GM23338 (cell line): ENCODE measurements around the gene THRB. TPM values are rescaled to one million over a fixed set of nuclear protein-coding genes. Genes with fewer than 3 reads are reported as not detected.

Experiments
- ATAC-seq: fragments of 200-7000 bp; cut with Tn5 transposase; 3 replicates; pipeline ENCODE4 v1.9.1; 2020
- DNase-seq: peaks from one replicate; pipeline ENCODE4 v3.0.0-alpha.2; 2015; ENCODE audit warnings: low spot score
- H2AFZ ChIP-seq: fragments of 200-600 bp; sonication (generic); 2 replicates; pipeline ENCODE4 v1.8.0; 2016; ENCODE audit warnings: antibody characterized with exemption, mild to moderate bottlenecking, moderate library complexity
- H3F3A ChIP-seq: fragments of 200-600 bp; sonication (generic); replicated peaks from 2 replicates; pipeline ENCODE4 v1.8.0; 2017; ENCODE audit warnings: antibody characterized with exemption, mixed run types, low read depth
- H3K27ac ChIP-seq: fragments of 200-600 bp; sonication (generic); 2 replicates; pipeline ENCODE4 v1.6.1; 2016; ENCODE audit warnings: low read depth
- H3K27me3 ChIP-seq: fragments of 200-600 bp; sonication (generic); 2 replicates; pipeline ENCODE4 v1.8.0; 2016; ENCODE audit warnings: mild to moderate bottlenecking, mixed run types, moderate library complexity; ENCODE audit not compliant: insufficient read depth
- H3K36me3 ChIP-seq: fragments of 200-600 bp; sonication (generic); 2 replicates; pipeline ENCODE4 v1.8.0; 2016; ENCODE audit warnings: mild to moderate bottlenecking; ENCODE audit not compliant: insufficient read depth
- H3K4me1 ChIP-seq: fragments of 200-600 bp; sonication (generic); 2 replicates; pipeline ENCODE4 v1.8.0; 2016; ENCODE audit warnings: mild to moderate bottlenecking, moderate library complexity; ENCODE audit not compliant: insufficient read depth
- H3K4me2 ChIP-seq: fragments of 200-600 bp; sonication (generic); 2 replicates; pipeline ENCODE4 v1.7.1; 2017; ENCODE audit warnings: mixed run types
- H3K4me3 ChIP-seq: fragments of 200-600 bp; sonication (generic); 2 replicates; pipeline ENCODE4 v1.6.1; 2016; ENCODE audit warnings: mixed run types
- H3K79me2 ChIP-seq: fragments of 200-600 bp; sonication (generic); replicated peaks from 2 replicates; pipeline ENCODE4 v1.8.0; 2017; ENCODE audit warnings: mild to moderate bottlenecking; ENCODE audit not compliant: insufficient read depth
- H3K9me2 ChIP-seq: fragments of 200-600 bp; sonication (generic); 2 replicates; pipeline ENCODE4 v1.8.0; 2017; ENCODE audit not compliant: insufficient read depth
- H4K20me1 ChIP-seq: fragments of 200-600 bp; sonication (generic); replicated peaks from 2 replicates; pipeline ENCODE4 v1.8.0; 2017; ENCODE audit warnings: mild to moderate bottlenecking; ENCODE audit not compliant: insufficient read depth
- H3K27ac Mint-ChIP-seq: 2 replicates; pipeline ENCODE4 v1.8.0; 2020; ENCODE audit warnings: inconsistent platforms, mild to moderate bottlenecking, moderate library complexity, mixed read lengths
- H3K27me3 Mint-ChIP-seq: 3 replicates; pipeline ENCODE4 v1.8.0; 2022; ENCODE audit warnings: low read depth, mild to moderate bottlenecking, moderate library complexity, mixed read lengths, inconsistent platforms; ENCODE audit not compliant: insufficient read depth, poor library complexity
- H3K36me3 Mint-ChIP-seq: 3 replicates; pipeline ENCODE4 v1.8.0; 2021; ENCODE audit warnings: low read depth, mild to moderate bottlenecking, inconsistent platforms, moderate library complexity, mixed read lengths
- H3K4me1 Mint-ChIP-seq: 3 replicates; pipeline ENCODE4 v1.8.0; 2020; ENCODE audit warnings: mild to moderate bottlenecking, inconsistent platforms, mixed read lengths
- H3K4me3 Mint-ChIP-seq: 3 replicates; pipeline ENCODE4 v1.8.0; 2021; ENCODE audit warnings: moderate library complexity, mild to moderate bottlenecking, inconsistent platforms, mixed read lengths
- H3K9me3 Mint-ChIP-seq: 3 replicates; pipeline ENCODE4 v1.8.0; 2020; ENCODE audit warnings: moderate library complexity, mild to moderate bottlenecking, inconsistent platforms, mixed read lengths
- CREB1 ChIP-seq: fragments of 250-450 bp; sonication (Bioruptor Pico); IDR thresholded peaks from 2 replicates; pipeline ENCODE4 v1.5.0; 2020; ENCODE audit warnings: low read depth, mild to moderate bottlenecking, moderate library complexity
- EZH2 ChIP-seq: fragments of 200-600 bp; sonication (generic); IDR thresholded peaks from one replicate; pipeline ENCODE4 v1.8.0; 2017; ENCODE audit warnings: antibody characterized with exemption, mild to moderate bottlenecking, low read depth; ENCODE audit not compliant: unreplicated experiment
- EZH2phosphoT487 ChIP-seq: fragments of 200-600 bp; sonication (generic); IDR thresholded peaks from one replicate; pipeline ENCODE4 v1.8.1; 2018; ENCODE audit warnings: antibody characterized with exemption; ENCODE audit not compliant: unreplicated experiment
- JUNB ChIP-seq: IDR thresholded peaks from one replicate; pipeline ENCODE4 v1.6.1; 2016; ENCODE audit warnings: antibody characterized with exemption; ENCODE audit not compliant: unreplicated experiment
- NANOG ChIP-seq: IDR thresholded peaks from 2 replicates; pipeline ENCODE4 v1.6.1; 2016; ENCODE audit warnings: antibody characterized with exemption, borderline replicate concordance
- POLR2AphosphoS5 ChIP-seq: IDR thresholded peaks from 2 replicates; pipeline ENCODE4 v1.6.1; 2016; ENCODE audit warnings: antibody characterized with exemption, low read depth
- STAT1 ChIP-seq: IDR thresholded peaks from one replicate; pipeline ENCODE4 v1.6.1; 2016; ENCODE audit warnings: antibody characterized with exemption; ENCODE audit not compliant: unreplicated experiment
- polyA plus RNA-seq: library from polyadenylated mRNA; unstranded; fragments of >200 nt; fragmentation: Nextera tagmentation; extraction: Ambion mirVana; gene quantifications from 2 replicates; pipeline ENCODE4 v1.2.1, GENCODE V29; 2016
- total RNA-seq: library from RNA; depleted of rRNA; stranded (reverse); fragments of >200 nt; shearing (Covaris generic); gene quantifications from 2 replicates; pipeline ENCODE4 v1.2.3, GENCODE V29; 2014
- TF ChIP-seq, protein P1 (sequence below): IDR thresholded peaks from one replicate; pipeline ENCODE4 v1.6.1; 2018; ENCODE audit warnings: antibody characterized with exemption; ENCODE audit not compliant: unreplicated experiment
- TF ChIP-seq, protein P2 (sequence below): IDR thresholded peaks from 2 replicates; pipeline ENCODE4 v1.6.1; 2016; ENCODE audit warnings: antibody characterized with exemption
- TF ChIP-seq, protein P3 (sequence below), 2 experiments: fragments of 200-600 bp in 1 of 2; sonication (generic) in 1 of 2; conservative IDR thresholded peaks; 2 replicates each; pipeline versions ENCODE4 v1.5.1 to v1.6.1; 2016 to 2017; ENCODE audit warnings: antibody characterized with exemption in 2 of 2, low read depth in 2 of 2, mild to moderate bottlenecking in 2 of 2, moderate library complexity in 1 of 2

Gene THRB
- total and polyA plus RNA-seq, 2 experiments from 2014 or later = 1.7 to 3.2 TPM

DNA sequence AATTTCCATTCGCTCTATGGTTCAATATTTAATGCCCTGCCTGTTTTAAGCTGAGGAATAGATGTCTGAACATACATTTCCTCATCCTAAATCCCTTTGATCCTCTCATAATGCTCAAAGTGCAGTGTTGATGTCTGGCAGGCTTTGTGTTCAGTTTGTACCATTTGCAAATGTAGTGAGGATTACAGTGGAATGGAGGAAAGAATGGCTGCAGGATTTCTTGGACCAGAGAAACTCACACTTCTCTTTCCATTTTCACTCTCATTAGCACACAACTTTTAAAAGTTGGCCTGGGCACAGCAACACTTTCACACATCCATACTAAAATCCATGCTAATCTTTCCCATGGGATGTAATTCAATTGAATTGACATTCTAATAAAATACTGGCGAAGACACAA, 28.6 kb upstream of the THRB start (continued):
- TF ChIP-seq, protein P1, sequence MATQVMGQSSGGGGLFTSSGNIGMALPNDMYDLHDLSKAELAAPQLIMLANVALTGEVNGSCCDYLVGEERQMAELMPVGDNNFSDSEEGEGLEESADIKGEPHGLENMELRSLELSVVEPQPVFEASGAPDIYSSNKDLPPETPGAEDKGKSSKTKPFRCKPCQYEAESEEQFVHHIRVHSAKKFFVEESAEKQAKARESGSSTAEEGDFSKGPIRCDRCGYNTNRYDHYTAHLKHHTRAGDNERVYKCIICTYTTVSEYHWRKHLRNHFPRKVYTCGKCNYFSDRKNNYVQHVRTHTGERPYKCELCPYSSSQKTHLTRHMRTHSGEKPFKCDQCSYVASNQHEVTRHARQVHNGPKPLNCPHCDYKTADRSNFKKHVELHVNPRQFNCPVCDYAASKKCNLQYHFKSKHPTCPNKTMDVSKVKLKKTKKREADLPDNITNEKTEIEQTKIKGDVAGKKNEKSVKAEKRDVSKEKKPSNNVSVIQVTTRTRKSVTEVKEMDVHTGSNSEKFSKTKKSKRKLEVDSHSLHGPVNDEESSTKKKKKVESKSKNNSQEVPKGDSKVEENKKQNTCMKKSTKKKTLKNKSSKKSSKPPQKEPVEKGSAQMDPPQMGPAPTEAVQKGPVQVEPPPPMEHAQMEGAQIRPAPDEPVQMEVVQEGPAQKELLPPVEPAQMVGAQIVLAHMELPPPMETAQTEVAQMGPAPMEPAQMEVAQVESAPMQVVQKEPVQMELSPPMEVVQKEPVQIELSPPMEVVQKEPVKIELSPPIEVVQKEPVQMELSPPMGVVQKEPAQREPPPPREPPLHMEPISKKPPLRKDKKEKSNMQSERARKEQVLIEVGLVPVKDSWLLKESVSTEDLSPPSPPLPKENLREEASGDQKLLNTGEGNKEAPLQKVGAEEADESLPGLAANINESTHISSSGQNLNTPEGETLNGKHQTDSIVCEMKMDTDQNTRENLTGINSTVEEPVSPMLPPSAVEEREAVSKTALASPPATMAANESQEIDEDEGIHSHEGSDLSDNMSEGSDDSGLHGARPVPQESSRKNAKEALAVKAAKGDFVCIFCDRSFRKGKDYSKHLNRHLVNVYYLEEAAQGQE = no peak
- TF ChIP-seq, protein P2, sequence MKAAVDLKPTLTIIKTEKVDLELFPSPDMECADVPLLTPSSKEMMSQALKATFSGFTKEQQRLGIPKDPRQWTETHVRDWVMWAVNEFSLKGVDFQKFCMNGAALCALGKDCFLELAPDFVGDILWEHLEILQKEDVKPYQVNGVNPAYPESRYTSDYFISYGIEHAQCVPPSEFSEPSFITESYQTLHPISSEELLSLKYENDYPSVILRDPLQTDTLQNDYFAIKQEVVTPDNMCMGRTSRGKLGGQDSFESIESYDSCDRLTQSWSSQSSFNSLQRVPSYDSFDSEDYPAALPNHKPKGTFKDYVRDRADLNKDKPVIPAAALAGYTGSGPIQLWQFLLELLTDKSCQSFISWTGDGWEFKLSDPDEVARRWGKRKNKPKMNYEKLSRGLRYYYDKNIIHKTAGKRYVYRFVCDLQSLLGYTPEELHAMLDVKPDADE = no peak
- TF ChIP-seq CREB1 (CRISPR knock-in tag) (no peak), EZH2 (no peak), EZH2phosphoT487 (no peak), POLR2AphosphoS5 (no peak), NANOG (no peak)

DNA sequence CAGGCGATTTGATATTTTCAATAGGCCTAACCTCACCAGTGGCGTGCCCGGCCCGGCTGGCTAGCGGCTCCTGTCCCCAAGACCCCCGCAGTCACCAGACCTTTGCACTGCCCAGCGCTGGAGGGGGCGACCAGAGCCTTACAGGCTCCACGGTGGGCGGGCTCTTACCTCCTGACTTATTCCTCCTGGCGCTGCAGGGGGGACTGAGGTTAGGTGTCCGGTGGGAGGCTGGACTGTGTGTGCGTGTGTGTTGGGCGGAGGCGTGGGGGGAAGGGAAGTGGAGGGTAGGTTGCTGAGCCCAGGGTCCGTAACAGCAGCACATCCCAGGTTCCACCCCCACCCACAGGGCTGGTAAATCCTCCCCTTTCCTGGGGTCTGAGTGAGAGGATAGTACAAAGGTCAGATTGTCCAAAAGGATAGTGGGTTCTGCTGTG, 27.5 kb upstream of the THRB start:
- Mint-ChIP-seq H3K27me3 (peaks cover 41% of the 10 kb centered on the region), H3K36me3 (no peaks in the 10 kb centered on the region; the same call in 2 of the 3 replicates), H3K4me3 (peak overlapping the region; percentile 59), H3K9me3 (no peaks in the 10 kb centered on the region), H3K27ac (no peak overlapping the region), H3K4me1 (peaks cover 36% of the 10 kb centered on the region)
- Histone ChIP-seq H3K4me2 (peak overlapping the region; percentile 94), H3K4me3 (peak overlapping the region; percentile 86), H2AFZ (peak overlapping the region; percentile 99), H3F3A (no peaks in the 10 kb centered on the region), H3K9me2 (no peaks in the 10 kb centered on the region), H3K79me2 (no peaks in the 10 kb centered on the region), H3K4me1 (peaks cover 31% of the 10 kb centered on the region), H3K27ac (no peak overlapping the region), H4K20me1 (peaks cover 6% of the 10 kb centered on the region; the same call in 1 of the 2 replicates), H3K27me3 (peaks cover 71% of the 10 kb centered on the region), H3K36me3 (no peaks in the 10 kb centered on the region)
- ATAC-seq (peak; percentile 26), DNase-seq (peak; percentile 50)
- TF ChIP-seq, protein P1 = no peak
- TF ChIP-seq, protein P3, sequence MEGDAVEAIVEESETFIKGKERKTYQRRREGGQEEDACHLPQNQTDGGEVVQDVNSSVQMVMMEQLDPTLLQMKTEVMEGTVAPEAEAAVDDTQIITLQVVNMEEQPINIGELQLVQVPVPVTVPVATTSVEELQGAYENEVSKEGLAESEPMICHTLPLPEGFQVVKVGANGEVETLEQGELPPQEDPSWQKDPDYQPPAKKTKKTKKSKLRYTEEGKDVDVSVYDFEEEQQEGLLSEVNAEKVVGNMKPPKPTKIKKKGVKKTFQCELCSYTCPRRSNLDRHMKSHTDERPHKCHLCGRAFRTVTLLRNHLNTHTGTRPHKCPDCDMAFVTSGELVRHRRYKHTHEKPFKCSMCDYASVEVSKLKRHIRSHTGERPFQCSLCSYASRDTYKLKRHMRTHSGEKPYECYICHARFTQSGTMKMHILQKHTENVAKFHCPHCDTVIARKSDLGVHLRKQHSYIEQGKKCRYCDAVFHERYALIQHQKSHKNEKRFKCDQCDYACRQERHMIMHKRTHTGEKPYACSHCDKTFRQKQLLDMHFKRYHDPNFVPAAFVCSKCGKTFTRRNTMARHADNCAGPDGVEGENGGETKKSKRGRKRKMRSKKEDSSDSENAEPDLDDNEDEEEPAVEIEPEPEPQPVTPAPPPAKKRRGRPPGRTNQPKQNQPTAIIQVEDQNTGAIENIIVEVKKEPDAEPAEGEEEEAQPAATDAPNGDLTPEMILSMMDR (conservative IDR thresholded peaks at IDR 0.05; ENCODE audit: low read depth in 2 of 2) = no peak
- no peak for TF ChIP-seq POLR2AphosphoS5
- no peak for TF ChIP-seq JUNB
- peak; percentile 46 for TF ChIP-seq EZH2
- TF ChIP-seq NANOG = no peak
- TF ChIP-seq CREB1 (CRISPR knock-in tag) = no peak
- no peak for TF ChIP-seq STAT1
